OCI-LY1 (cell line): Measurements from ENCODE around the gene RAB7A.

Source experiments
- H2AFZ ChIP-seq: fragments of 200-600 bp; sonication (generic), shearing (Covaris generic); 2 replicates; pipeline ENCODE4 v1.6.0; 2014; ENCODE audit warnings: antibody characterized with exemption, mild to moderate bottlenecking, low read length
- H3F3A ChIP-seq: fragments of 200-600 bp; sonication (generic), shearing (Covaris generic); 2 replicates; pipeline ENCODE4 v1.6.0; 2014; ENCODE audit warnings: mild to moderate bottlenecking, antibody characterized with exemption, low read length, moderate library complexity; ENCODE audit not compliant: insufficient read depth
- H3K27ac ChIP-seq: fragments of 200-600 bp; sonication (generic); 2 replicates; pipeline ENCODE4 v1.5.1; 2014; ENCODE audit warnings: low read length, mixed run types, mild to moderate bottlenecking, low read depth; ENCODE audit not compliant: poor library complexity, severe bottlenecking
- H3K27me3 ChIP-seq: fragments of 200-600 bp; sonication (generic); 2 replicates; pipeline ENCODE4 v1.6.0; 2014; ENCODE audit warnings: antibody characterized with exemption, mild to moderate bottlenecking, low read length, moderate library complexity; ENCODE audit not compliant: insufficient read depth
- H3K36me3 ChIP-seq: fragments of 200-600 bp; sonication (generic); 2 replicates; pipeline ENCODE4 v1.6.1; 2014; ENCODE audit warnings: mild to moderate bottlenecking, antibody characterized with exemption, low read length, moderate library complexity, mixed read lengths; ENCODE audit not compliant: insufficient read depth
- H3K4me1 ChIP-seq: fragments of 200-600 bp; sonication (generic); 2 replicates; pipeline ENCODE4 v1.5.1; 2014; ENCODE audit warnings: mild to moderate bottlenecking, low read length, moderate library complexity; ENCODE audit not compliant: insufficient read depth, severe bottlenecking
- H3K4me2 ChIP-seq: fragments of 200-600 bp; sonication (generic), shearing (Covaris generic); 2 replicates; pipeline ENCODE4 v1.6.1; 2014; ENCODE audit warnings: low read length
- H3K4me3 ChIP-seq: fragments of 200-600 bp; sonication (generic); 2 replicates; pipeline ENCODE4 v1.5.1; 2014; ENCODE audit warnings: low read length, low read depth, mild to moderate bottlenecking, mixed read lengths; ENCODE audit not compliant: poor library complexity, severe bottlenecking
- H3K79me2 ChIP-seq: fragments of 200-600 bp; shearing (Covaris generic); 2 replicates; pipeline ENCODE4 v1.6.1; 2016; ENCODE audit warnings: mixed run types, low read length, mixed read lengths; ENCODE audit not compliant: insufficient read depth
- H3K9ac ChIP-seq: fragments of 200-600 bp; sonication (generic), shearing (Covaris generic); 2 replicates; pipeline ENCODE4 v1.6.1; 2014; ENCODE audit warnings: mild to moderate bottlenecking, low read length, mixed read lengths
- H3K9me2 ChIP-seq: fragments of 200-600 bp; sonication (generic), shearing (Covaris generic); 2 replicates; pipeline ENCODE4 v1.6.1; 2014; ENCODE audit warnings: low read depth, mild to moderate bottlenecking, low read length, mixed read lengths
- H3K9me3 ChIP-seq: fragments of 200-600 bp; shearing (Covaris generic); 2 replicates; pipeline ENCODE4 v1.6.1; 2014; ENCODE audit warnings: low read length, mixed read lengths
- H4K20me1 ChIP-seq: fragments of 200-600 bp; sonication (generic), shearing (Covaris generic); 2 replicates; pipeline ENCODE4 v1.6.0; 2016; ENCODE audit warnings: mild to moderate bottlenecking, low read length; ENCODE audit not compliant: insufficient read depth
- EZH2 ChIP-seq: fragments of 200-600 bp; sonication (generic), shearing (Covaris generic); IDR thresholded peaks from 2 replicates; pipeline ENCODE4 v1.8.0; 2017; ENCODE audit warnings: borderline replicate concordance, mixed run types, mild to moderate bottlenecking, antibody characterized with exemption, low read length, moderate library complexity, mixed read lengths
- TF ChIP-seq, protein P1 (sequence below): fragments of 200-600 bp; sonication (generic), shearing (Covaris generic); IDR thresholded peaks from 2 replicates; pipeline ENCODE4 v1.5.1; 2017; ENCODE audit warnings: mild to moderate bottlenecking, antibody characterized with exemption, low read length, moderate library complexity, mixed read lengths

RAB7A gene

GRCh38 chr3:128849911-128850455 lies 124.0 kb downstream of the RAB7A start:
- Histone ChIP-seq H2AFZ (no peak overlapping the region), H3K4me1 (peaks cover 16% of the 10 kb centered on the region), H3K36me3 (no peaks in the 10 kb centered on the region; the same call in 1 of the 2 replicates), H3K4me3 (no peak overlapping the region), H4K20me1 (no peaks in the 10 kb centered on the region), H3K9ac (no peak overlapping the region), H3K9me2 (no peaks in the 10 kb centered on the region), H3K27me3 (peaks cover under 1% of the 10 kb centered on the region; the same call in 1 of the 2 replicates), H3K4me2 (no peak overlapping the region), H3K9me3 (peaks cover 9% of the 10 kb centered on the region), H3K27ac (no peak overlapping the region), H3K79me2 (no peaks in the 10 kb centered on the region), H3F3A (no peaks in the 10 kb centered on the region)
- TF ChIP-seq, protein P1, sequence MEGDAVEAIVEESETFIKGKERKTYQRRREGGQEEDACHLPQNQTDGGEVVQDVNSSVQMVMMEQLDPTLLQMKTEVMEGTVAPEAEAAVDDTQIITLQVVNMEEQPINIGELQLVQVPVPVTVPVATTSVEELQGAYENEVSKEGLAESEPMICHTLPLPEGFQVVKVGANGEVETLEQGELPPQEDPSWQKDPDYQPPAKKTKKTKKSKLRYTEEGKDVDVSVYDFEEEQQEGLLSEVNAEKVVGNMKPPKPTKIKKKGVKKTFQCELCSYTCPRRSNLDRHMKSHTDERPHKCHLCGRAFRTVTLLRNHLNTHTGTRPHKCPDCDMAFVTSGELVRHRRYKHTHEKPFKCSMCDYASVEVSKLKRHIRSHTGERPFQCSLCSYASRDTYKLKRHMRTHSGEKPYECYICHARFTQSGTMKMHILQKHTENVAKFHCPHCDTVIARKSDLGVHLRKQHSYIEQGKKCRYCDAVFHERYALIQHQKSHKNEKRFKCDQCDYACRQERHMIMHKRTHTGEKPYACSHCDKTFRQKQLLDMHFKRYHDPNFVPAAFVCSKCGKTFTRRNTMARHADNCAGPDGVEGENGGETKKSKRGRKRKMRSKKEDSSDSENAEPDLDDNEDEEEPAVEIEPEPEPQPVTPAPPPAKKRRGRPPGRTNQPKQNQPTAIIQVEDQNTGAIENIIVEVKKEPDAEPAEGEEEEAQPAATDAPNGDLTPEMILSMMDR = no peak
- no peak for TF ChIP-seq EZH2

DNA sequence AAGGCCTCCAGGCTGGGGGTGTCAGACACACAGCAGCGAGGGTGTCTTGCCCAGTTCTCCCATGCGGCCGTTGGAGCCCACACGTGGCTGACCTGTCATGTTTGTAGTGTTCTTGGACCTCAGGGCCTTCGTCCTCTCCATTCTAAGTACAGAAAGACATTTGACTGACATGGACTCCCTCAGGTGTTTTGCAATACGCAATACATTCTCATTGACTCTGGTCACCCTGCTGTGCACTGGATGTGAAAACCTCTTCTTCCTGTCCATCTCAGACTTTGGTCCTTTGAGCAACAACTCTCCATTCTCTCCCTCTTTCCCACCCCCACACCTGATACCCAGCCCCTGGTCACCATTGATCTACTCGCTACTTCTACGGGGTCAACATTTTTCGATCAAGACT lies 124.6 kb downstream of the RAB7A start:
- H3K4me2 ChIP-seq = no peak overlapping the region

GRCh38 chr3:128851601-128852000 lies 125.6 kb downstream of the RAB7A start:
- H3K9ac ChIP-seq = no peak overlapping the region
- no peak for TF ChIP-seq EZH2
- TF ChIP-seq, protein P1 = no peak
- H3K4me1 ChIP-seq = peaks cover under 1% of the 10 kb centered on the region
- no peak overlapping the region for H3K4me3 ChIP-seq
- peaks cover 16% of the 10 kb centered on the region for H3K9me3 ChIP-seq
- no peak overlapping the region for H2AFZ ChIP-seq
- no peak overlapping the region for H3K4me2 ChIP-seq
- peaks cover 8% of the 10 kb centered on the region; the same call in 1 of the 2 replicates for H3K27me3 ChIP-seq
- H3K9me2 ChIP-seq = no peaks in the 10 kb centered on the region
- no peak overlapping the region for H3K27ac ChIP-seq
- no peaks in the 10 kb centered on the region for H3K79me2 ChIP-seq
- no peaks in the 10 kb centered on the region; the same call in 1 of the 2 replicates for H3K36me3 ChIP-seq
- H4K20me1 ChIP-seq = no peaks in the 10 kb centered on the region
- H3F3A ChIP-seq = no peaks in the 10 kb centered on the region

More for the DNA sequence above, 124.6 kb downstream of the RAB7A start:
- Histone ChIP-seq H3K79me2 (no peaks in the 10 kb centered on the region), H3K4me1 (peaks cover 11% of the 10 kb centered on the region), H3K9me2 (no peaks in the 10 kb centered on the region), H3K9me3 (peaks cover 13% of the 10 kb centered on the region), H4K20me1 (no peaks in the 10 kb centered on the region), H3K36me3 (no peaks in the 10 kb centered on the region; the same call in 1 of the 2 replicates), H3K9ac (no peak overlapping the region), H3F3A (no peaks in the 10 kb centered on the region), H3K27ac (no peak overlapping the region), H3K4me3 (no peak overlapping the region), H2AFZ (no peak overlapping the region), H3K27me3 (peaks cover 6% of the 10 kb centered on the region; the same call in 1 of the 2 replicates)
- TF ChIP-seq, protein P1 = no peak
- no peak for TF ChIP-seq EZH2
